HG02610 (cell line): Measurements from ENCODE around the gene NSF.

ENCODE experiments used
- ATAC-seq: cut with Tn5 transposase; IDR thresholded peaks from one replicate; pipeline ENCODE4 v1.9.1; 2021; ENCODE audit warnings: mild to moderate bottlenecking, moderate library complexity; ENCODE audit not compliant: unreplicated experiment

Gene NSF

GRCh38 chr17:46795379-46795952 is 205.0 kb downstream of the NSF start:
- ATAC-seq, result no peak

- ATAC-seq, result no peak
These were observed 205.6 kb downstream of the NSF start for GRCh38 chr17:46796084-46796483.

- no peak for ATAC-seq
These were observed 206.1 kb downstream of the NSF start for GRCh38 chr17:46796524-46796923.

GRCh38 chr17:46796956-46797530 is 206.6 kb downstream of the NSF start:
- no peak for ATAC-seq

GRCh38 chr17:46800573-46800972 is 210.1 kb downstream of the NSF start:
- no peak for ATAC-seq

- no peak for ATAC-seq
These were observed 212.3 kb downstream of the NSF start for GRCh38 chr17:46802800-46803199.

- no peak for ATAC-seq
These were observed 213.1 kb downstream of the NSF start for GRCh38 chr17:46803544-46803943.

GRCh38 chr17:46805771-46806170 is 215.3 kb downstream of the NSF start:
- ATAC-seq, result no peak
